Hair follicle dermal papilla cell (primary cell): Measurements from ENCODE around the gene FOXK2. TPM values are rescaled to one million over a fixed set of nuclear protein-coding genes. Genes with fewer than 3 reads are reported as not detected.

ENCODE experiments used
- total RNA-seq: library from RNA; depleted of rRNA; stranded (reverse); fragments of >200 nt; gene quantifications from 2 replicates; pipeline ENCODE4 v1.2.3, GENCODE V29; 2012

The FOXK2 gene
- total RNA-seq = 33.3 and 46.2 TPM in 2 replicates

DNA sequence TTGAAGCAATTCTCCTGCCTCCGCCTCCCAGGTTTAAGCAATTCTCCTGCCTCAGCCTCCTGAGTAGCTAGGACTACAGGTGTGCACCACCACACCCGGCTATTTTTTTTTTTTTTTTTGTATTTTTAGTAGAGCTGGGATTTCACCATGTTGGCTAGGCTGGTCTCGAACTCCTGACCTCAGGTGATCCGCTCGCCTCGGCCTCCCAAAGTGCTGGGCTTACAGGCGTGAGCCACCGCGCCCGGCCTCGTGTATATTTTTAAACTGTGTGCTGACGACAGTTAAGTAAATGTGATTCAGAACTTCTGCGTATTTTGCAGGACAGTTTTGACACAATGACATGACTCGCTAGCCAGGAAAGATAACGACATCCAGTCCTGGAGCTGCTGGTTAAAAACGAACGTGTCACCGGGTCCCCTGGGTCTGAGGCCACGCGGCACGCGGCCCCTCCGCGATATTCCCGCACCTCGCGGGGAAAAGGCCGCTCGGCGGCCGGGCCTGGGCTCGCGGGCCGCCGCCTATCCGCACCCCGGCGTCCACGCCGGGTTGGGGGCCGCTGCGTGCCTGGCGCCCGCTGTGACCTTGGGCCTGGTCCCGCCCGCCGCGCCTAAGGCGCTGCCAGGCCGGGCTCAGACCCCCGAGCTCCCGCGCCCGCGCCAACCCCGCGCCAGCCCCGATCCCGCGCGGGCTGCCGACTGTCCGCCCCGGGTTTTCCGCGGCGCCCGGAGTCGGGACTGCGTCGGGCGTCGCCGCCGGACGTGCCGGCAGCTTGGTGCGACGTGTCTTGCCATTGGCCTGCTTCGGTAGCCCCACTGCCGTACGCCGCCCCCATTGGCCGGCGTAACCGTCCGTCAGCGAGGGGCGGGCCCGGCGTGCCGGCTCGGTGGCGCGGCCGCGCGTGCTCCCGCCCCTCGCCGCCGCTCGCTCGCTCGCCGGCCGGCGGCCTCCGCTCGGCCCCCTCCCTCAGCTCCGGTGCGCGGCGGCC, at the start of gene FOXK2:
TSS of gene FOXK2 (plus strand) at position 907 of the 985 bp plus-strand sequence. CDS start 157 bp downstream, outside the sequence.

GRCh38 chr17:82648165-82648668, 128.7 kb downstream of the FOXK2 start, which contains the start of gene WDR45B:
Gene WDR45B (minus strand): TSS chr17:82648444. CDS start chr17:82648340, 104 bp downstream.

Other genes starting within 250 kb of the FOXK2 start
- 58.8 and 66.0 TPM in 2 replicates for gene CSNK1D, start 246.0 kb upstream of the FOXK2 start, total RNA-seq
- gene CD7, start 202.1 kb upstream of the FOXK2 start, total RNA-seq = 0.24 and 0.32 TPM in 2 replicates
- gene SECTM1, start 186.0 kb upstream of the FOXK2 start, total RNA-seq = 101 and 151 TPM in 2 replicates
- gene TEX19, start 160.5 kb upstream of the FOXK2 start, total RNA-seq = not detected in 2 replicates
- 0.32 TPM in 1 of 2 replicates, not detected in the other for gene UTS2R, start 148.0 kb upstream of the FOXK2 start, total RNA-seq
- gene HEXD, start 101.4 kb upstream of the FOXK2 start, total RNA-seq = 22.0 and 35.9 TPM in 2 replicates
- 37.6 and 45.8 TPM in 2 replicates for gene OGFOD3, start 101.1 kb upstream of the FOXK2 start, total RNA-seq
- 58.0 and 85.3 TPM in 2 replicates for gene CYBC1, start 69.0 kb upstream of the FOXK2 start, total RNA-seq
- 33.8 and 34.9 TPM in 2 replicates for gene NARF, start 61.0 kb upstream of the FOXK2 start, total RNA-seq
- 74.0 and 89.1 TPM in 2 replicates for gene WDR45B, start 128.7 kb downstream of the FOXK2 start, total RNA-seq
- 8.4 and 11.9 TPM in 2 replicates for gene RAB40B, start 179.0 kb downstream of the FOXK2 start, total RNA-seq
- gene FN3KRP, start 197.0 kb downstream of the FOXK2 start, total RNA-seq = 8.4 and 9.1 TPM in 2 replicates
- 1.8 and 2.4 TPM in 2 replicates for gene FN3K, start 215.9 kb downstream of the FOXK2 start, total RNA-seq
- gene TBCD, start 232.3 kb downstream of the FOXK2 start, total RNA-seq = 25.6 and 27.1 TPM in 2 replicates